ENCODE data around the gene CORO7. TPM values are rescaled to one million over a fixed set of nuclear protein-coding genes. Genes with fewer than 3 reads are reported as not detected.
"Not testable (repeated sequence)": the region's sequence is repeated elsewhere in the genome, so short reads cannot be mapped to it uniquely, and the experiment has no call there.

The CORO7 gene
- total RNA-seq, 1 donor: 107 TPM

- no peak for DNase-seq (ENCODE audit: low read depth in 2 of 3, low spot score in 2 of 3)
Measured at GRCh38 chr16:4403133-4403949, 13.1 kb downstream of the CORO7 start.

GRCh38 chr16:4402439-4403132 lies 13.8 kb downstream of the CORO7 start:
- DNase-seq (ENCODE audit: low read depth in 2 of 3, low spot score in 2 of 3): peak; percentile 37 to 73 (median 56)

GRCh38 chr16:4401510-4401909 lies 14.9 kb downstream of the CORO7 start:
- no peak for DNase-seq (ENCODE audit: low read depth in 2 of 3, low spot score in 2 of 3)

- DNase-seq (ENCODE audit: low read depth in 2 of 3, low spot score in 2 of 3): no peak
Measured at GRCh38 chr16:4401094-4401501, 15.3 kb downstream of the CORO7 start.

- DNase-seq (ENCODE audit: low read depth in 2 of 3, low spot score in 2 of 3): no peak
Measured at GRCh38 chr16:4399001-4399730, 17.2 kb downstream of the CORO7 start.

GRCh38 chr16:4395055-4395726 lies 21.2 kb downstream of the CORO7 start:
- no peak for DNase-seq (ENCODE audit: low read depth in 2 of 3, low spot score in 2 of 3)

- DNase-seq (ENCODE audit: low read depth in 2 of 3, low spot score in 2 of 3): not testable (repeated sequence)
Measured at GRCh38 chr16:4393850-4394249, 22.5 kb downstream of the CORO7 start.

GRCh38 chr16:4393240-4393600 lies 23.2 kb downstream of the CORO7 start:
- no peak for DNase-seq (ENCODE audit: low read depth in 2 of 3, low spot score in 2 of 3)

- no peak for DNase-seq (ENCODE audit: low read depth in 2 of 3, low spot score in 2 of 3)
Measured at GRCh38 chr16:4392382-4393239, 23.8 kb downstream of the CORO7 start.

GRCh38 chr16:4391631-4392381 lies 24.6 kb downstream of the CORO7 start:
- no peak for DNase-seq (ENCODE audit: low read depth in 2 of 3, low spot score in 2 of 3)

- DNase-seq (ENCODE audit: low read depth in 2 of 3, low spot score in 2 of 3): no peak
Measured at GRCh38 chr16:4390266-4391260, 25.8 kb downstream of the CORO7 start.

GRCh38 chr16:4389051-4389955 lies 27.1 kb downstream of the CORO7 start:
- DNase-seq (ENCODE audit: low read depth in 2 of 3, low spot score in 2 of 3): no peak

- no peak for DNase-seq (ENCODE audit: low read depth in 2 of 3, low spot score in 2 of 3)
Measured at GRCh38 chr16:4388271-4389021, 27.9 kb downstream of the CORO7 start.

- DNase-seq (ENCODE audit: low read depth in 2 of 3, low spot score in 2 of 3): no peak
Measured at GRCh38 chr16:4387781-4388180, 28.6 kb downstream of the CORO7 start.

GRCh38 chr16:4386951-4387565 lies 29.3 kb downstream of the CORO7 start:
- no peak for DNase-seq (ENCODE audit: low read depth in 2 of 3, low spot score in 2 of 3)

GRCh38 chr16:4386451-4386805 lies 30.0 kb downstream of the CORO7 start:
- no peak for DNase-seq (ENCODE audit: low read depth in 2 of 3, low spot score in 2 of 3)
